Stimulated activated CD4-positive, alpha-beta T cell treated with anti-CD3 and anti-CD28 coated beads, Interleukin-2, amount 100 ng/mL, for 48 hours (primary cell): ENCODE results near the gene A1CF.
"Not testable (repeated sequence)": the region's sequence is repeated elsewhere in the genome, so short reads cannot be mapped to it uniquely, and the experiment has no call there.

Source experiments
- DNase-seq, 2 donors: peaks; one replicate each; pipeline ENCODE4 v3.0.0-alpha.2; 2020

Gene A1CF, protein sequence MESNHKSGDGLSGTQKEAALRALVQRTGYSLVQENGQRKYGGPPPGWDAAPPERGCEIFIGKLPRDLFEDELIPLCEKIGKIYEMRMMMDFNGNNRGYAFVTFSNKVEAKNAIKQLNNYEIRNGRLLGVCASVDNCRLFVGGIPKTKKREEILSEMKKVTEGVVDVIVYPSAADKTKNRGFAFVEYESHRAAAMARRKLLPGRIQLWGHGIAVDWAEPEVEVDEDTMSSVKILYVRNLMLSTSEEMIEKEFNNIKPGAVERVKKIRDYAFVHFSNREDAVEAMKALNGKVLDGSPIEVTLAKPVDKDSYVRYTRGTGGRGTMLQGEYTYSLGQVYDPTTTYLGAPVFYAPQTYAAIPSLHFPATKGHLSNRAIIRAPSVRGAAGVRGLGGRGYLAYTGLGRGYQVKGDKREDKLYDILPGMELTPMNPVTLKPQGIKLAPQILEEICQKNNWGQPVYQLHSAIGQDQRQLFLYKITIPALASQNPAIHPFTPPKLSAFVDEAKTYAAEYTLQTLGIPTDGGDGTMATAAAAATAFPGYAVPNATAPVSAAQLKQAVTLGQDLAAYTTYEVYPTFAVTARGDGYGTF

DNA sequence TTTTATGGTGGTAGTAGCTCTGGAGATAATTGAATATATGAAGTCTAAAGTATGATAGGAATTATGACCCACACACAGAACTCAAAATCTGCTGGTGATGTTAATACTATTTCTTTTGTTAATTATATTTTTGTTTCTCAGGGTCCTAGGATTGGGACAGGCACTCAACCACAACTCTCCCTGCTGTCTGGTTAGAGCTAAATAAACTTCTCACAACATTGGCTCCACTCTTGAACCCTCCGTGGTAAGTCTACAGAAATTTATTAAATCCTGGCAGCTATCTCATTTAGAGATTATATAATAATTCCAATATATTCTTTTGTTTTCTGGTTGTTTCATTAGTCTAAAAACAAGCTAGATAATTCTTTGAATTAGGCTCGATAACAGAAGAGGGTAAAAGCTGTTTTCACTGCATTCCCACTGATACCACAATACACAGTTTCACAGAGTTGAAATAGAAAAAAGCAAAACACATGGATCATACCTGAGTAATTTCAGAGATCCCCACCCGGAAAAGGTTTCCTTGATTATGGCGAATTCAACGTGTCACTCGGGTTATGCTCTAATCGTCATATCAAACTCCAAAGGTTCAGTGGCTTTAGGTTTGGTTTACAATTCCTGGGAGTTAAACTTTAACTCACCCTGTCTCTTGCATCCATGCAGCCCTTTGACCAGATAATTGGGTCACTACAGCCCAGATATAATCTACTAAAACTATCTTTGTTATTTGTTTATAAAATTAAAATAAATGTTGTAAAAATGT, at the start of gene A1CF:
A1CF (minus strand) TSS at position 531 of the 763 bp plus-strand sequence. CDS start 25,687 bp downstream, outside the sequence.
- DNase-seq, result no peak

DNA sequence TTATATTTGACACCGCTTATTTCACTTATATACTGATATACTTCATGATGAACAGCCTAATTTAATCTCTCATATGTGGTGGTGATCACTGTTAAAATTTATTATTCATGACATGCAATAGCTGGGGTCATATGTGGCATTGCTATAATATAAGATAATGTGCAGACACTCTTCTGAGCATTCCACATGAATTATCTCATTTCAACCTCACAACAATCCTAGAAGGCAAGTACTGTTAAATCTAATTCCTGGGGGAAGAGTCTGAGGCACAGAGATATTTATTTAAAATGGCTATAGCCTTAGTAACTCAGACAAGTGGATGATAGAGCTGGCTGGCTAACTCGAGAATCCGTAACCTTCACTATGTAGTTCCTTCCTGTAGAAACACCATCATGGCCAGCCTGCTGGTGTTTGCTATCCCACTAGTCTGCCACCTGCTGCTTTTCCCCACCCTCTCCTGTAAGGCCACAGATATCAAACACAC, 46.6 kb upstream of the A1CF start:
- DNase-seq, result no peak

DNA sequence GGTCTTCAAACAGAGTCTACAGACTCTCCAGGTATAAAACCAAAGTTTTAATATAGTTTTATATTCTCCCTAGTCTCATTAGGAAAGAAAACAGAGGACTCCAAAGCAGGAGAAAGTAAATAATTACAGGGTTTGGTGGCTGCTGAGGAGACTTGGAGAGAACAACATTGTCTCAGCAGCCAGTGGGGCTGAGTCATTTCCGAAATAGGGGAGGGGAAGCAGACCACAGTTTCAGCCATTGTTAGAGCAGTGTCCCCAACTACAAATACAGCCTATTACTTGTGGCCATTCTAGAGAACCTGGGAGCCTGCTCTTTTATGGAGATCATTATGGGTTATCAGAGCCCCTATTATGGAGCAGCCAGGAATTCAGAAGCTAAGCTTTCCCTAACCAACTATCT, 44.2 kb upstream of the A1CF start:
- no peak for DNase-seq

- no peak for DNase-seq
Observed at GRCh38 chr10:50928190-50928552, 42.7 kb upstream of the A1CF start.

DNA sequence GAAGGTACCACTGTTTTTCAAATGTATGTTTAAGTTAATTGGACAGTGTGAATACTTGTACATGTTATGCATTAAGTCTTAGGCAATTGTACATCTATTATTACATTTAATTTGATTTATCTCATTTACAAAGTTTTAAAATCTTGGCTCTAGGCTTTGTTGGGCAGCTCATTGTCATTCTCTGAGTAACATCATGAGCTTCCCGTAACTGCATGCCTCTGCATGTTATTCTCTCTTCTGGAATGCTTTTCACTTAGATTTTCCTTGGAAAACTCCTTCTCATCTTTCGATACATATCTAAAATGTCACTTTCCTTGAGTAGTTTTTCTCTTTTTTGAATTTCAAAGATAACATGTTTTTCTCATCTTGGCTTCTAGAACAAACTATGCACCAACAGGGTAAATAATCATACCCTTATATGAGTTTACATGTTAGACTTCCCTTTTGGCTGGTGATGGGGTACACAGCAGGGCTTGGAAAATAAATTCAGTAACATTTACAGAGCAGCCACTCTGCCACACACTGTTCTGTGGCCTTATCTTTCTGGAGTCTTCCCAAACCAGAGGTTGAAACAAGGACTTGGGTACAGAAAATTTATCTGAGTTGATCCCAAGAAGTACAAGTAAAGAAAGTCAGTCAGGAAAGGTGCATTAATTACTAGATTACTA, 42.2 kb upstream of the A1CF start:
- DNase-seq, result no peak

DNA sequence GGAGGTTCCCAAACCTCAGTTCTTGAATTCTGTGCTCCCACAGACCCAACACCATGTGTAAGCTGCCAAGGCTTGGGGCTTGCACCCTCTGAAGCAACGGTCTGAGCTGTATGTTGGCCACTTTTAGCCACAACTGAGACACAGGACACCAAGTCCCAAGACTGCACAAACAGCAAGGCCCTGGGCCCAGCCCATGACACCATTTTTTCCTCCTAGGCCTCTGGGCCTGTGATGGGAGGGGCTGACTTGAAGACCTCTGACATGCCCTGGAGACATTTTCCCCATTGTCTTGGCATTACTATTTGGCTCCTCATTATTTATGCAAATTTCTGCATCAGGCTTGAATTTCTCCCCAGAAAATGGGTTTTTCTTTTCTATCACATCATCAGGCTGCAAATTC, 38.0 kb upstream of the A1CF start:
- DNase-seq, result not testable (repeated sequence)

DNA sequence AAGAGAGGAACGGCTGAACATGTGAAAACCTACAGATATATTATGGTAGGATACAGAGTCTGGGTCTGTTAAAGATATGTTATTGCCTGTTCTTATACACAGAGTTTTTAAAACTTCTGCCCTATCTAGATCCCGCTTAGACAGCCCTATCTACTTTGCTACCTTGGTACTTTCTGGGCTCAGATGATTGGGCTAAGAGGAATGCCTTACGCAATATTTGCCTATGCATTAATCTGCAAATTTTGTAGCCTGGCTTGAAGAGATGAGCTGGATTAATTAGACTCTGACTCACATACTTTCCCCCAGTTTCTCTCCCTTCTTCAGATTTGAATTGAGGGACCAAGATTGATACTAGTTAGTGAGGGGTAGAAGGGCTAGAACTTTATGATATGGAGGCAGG, 33.6 kb upstream of the A1CF start:
- DNase-seq, result no peak

DNA sequence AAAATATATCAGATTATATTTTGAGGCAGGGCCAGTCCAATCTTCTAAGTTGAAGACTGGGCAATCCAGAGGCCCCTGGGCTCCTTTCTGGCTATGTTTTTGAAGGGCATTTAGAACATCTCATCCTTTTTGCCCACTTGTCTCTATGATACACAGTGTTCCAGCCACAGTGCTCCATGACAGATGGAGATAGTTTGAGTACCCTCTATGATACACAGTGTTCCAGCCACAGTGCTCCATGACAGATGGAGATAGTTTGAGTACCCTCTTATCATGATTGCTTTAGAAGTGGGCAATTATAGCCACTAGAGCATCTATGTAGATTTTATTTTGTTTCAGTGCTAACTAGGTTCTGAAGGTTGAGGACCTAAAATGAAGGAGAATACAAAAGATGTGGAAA, 33.1 kb upstream of the A1CF start:
- no peak for DNase-seq

DNA sequence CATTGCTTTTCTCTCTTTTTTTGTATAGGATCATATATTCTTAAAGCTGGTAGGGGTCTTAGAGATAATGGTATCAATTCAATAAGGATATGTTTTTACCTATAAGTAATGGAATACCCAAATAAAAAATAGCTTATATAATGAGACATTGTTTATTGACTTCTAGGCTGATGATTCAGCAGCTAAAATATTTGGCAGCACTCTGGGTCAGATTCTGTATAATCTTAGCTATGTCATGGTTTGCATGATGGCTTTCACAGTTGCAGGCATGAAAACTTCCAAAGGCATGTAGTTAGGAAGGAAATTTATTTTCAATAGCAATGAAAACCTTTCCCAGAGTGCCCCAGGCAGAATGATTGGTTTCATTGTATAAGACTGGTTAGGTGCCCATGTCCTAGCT, 32.1 kb upstream of the A1CF start:
- DNase-seq, result no peak

GRCh38 chr10:50909334-50910014, 24.0 kb upstream of the A1CF start:
- no peak for DNase-seq

DNA sequence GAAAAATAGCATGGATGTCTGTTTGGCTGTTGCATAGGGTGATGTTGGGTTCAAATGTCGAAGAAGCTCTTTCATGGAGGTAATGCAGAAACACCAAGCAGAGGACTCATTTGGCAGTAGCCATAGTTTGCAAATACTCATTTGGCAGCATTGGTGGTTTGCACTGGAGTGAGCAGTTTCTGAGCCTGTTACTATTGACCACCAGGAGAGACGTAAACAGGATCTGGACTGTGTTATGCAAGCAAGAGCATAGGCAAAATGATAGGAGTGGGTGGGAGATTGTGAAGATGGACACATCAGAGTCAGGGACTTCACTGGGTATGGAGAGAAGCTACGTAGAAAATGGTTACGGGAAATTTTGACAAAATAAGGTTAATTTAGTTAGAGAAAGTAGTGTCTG, 22.9 kb upstream of the A1CF start:
- DNase-seq, result no peak

DNA sequence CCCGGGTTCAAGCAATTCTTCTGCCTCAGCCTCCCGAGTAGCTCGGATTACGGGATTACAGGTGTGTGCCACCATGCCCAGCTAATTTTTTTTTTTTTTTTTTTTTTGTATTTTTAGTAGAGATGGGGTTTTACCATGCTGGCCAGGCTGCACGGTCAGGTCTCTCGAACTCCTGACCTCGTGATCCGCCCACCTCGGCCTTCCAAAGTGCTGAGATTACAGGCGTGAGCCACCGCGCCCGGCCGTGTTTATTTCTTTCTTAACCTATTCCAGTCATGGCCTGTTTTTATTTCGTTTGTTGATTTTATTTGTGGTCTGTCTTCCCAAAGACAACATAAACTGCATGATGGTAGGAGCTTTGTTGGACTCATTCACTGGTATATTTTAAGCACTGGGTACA, 20.4 kb upstream of the A1CF start:
- DNase-seq, result not testable (repeated sequence)

GRCh38 chr10:50896721-50897120, 11.3 kb upstream of the A1CF start:
- no peak for DNase-seq

- no peak for DNase-seq
Observed at GRCh38 chr10:50894312-50894711, 8.9 kb upstream of the A1CF start.

GRCh38 chr10:50892467-50892866, 7.0 kb upstream of the A1CF start:
- DNase-seq, result no peak

DNA sequence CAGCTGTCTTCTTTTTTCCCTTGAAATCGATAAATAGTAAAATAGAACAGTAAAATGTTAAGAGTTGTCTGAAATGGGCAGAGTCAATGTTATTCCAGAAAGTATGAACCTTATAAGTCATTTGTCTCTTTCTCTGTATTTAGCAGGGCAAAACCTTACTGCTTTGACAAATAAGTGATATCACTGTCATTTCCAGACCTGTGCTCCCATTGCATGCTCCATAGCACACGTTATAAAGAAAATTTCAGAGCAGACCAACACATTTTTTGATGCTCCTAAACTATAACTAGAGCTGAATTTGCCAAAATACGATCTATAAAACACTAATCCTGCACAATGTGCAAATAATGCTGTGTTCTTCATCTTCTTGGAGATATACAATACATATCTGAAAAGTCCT, 1.1 kb downstream of the A1CF start:
- no peak for DNase-seq

DNA sequence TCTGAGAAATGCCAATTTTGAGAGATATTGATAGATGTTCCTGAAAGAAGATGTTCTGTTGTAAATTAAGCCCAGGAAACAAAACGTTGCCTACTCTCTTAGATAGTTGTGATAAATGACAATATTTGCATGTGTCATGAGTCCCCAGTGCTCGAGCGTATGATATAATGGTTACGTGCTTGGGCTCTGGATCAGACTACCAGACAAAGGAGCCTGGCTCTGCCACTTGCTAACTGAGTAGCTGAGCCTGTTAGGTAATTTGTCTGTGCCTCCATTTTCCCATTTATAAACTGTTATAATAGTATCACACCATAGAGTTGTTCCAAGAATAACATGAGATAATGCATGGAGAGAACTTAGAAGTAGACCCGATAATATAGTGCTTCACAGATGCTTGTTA, 1.8 kb downstream of the A1CF start:
- DNase-seq, result no peak

- no peak for DNase-seq
Observed at GRCh38 chr10:50882540-50882983, 2.9 kb downstream of the A1CF start.

DNA sequence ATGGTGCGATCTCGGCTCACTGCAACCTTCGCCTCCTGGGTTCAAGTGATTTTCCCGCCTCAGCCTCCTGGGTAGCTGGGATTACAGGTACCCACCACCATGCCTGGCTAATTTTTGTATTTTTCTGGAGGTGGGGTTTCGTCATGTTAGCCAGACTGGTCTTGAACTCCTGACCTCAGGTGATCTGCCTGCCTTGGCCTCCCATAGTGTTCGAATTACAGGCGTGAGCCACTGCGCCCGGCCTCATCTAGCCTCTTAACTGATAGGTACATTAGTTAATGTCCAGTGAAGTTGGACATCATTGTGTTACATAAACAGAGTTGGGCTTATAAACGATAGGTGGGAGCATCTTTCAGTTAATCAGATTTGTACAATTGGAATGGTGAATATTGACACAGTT, 4.4 kb downstream of the A1CF start:
- DNase-seq, result not testable (repeated sequence)

DNA sequence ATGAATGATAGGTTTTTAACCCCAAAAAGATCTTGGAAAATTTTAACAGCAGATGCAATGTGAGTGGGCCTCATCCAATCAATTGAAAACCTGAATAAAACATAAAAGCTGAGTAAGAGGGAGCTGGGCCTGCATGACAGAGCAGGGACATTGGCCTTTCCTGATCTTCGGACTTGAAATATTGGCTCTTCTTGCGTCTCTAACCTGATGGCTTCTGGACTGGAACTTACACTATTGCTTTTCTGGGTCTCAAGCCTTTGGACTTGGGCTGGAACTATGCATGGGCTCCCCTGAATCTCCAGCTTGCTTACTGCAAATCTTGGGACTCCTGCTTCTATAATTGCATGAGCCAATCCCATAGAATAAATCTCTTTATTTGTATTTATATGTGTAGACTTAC, 9.0 kb downstream of the A1CF start:
- DNase-seq, result no peak

DNA sequence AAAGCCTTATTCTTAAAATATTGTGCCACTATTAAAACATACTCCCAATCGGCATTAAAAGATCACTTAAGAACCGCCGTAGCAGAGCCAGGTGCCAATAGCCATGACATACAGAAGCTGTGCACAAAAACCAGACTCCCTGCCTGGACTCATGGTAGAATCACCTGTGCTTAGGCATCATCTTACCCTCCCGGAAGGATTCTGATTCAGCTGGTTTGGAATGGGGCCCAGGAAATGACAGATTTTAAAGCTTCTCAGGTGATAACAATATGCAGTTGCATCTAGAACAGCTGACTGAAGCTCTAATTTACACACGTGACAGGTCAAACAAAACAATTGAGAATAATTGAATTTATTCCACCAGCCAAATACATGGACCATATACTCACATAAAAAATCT, 10.7 kb downstream of the A1CF start:
- DNase-seq, result no peak

DNA sequence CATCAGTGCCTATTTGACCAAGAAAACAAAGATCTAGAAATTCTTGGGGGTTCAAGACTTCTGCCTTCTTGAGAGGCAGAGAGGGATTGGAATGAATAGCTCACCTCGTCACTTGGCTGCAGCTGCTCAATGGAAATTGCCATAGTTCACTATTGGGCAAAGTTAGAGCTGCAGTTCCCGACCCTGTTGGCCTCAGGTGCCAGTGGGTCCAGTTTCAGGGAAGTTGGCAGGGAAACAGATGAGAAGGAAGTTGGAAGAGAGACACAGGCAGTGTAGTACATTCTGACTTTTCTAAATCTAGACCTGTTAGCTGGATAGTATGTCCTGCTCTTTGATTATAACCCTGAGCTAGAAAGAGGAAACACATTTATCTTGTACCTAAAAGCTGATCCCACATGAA, 19.1 kb downstream of the A1CF start:
- no peak for DNase-seq

- DNase-seq, result no peak
Observed at GRCh38 chr10:50862719-50863118, 22.7 kb downstream of the A1CF start.
